Activated CD8-positive, alpha-beta memory T cell treated with anti-CD3 and anti-CD28 coated beads for 36 hours (primary cell): ENCODE data around the gene UCK1. TPM values are rescaled to one million over a fixed set of nuclear protein-coding genes. Genes with fewer than 3 reads are reported as not detected.
"Not testable (repeated sequence)": the region's sequence is repeated elsewhere in the genome, so short reads cannot be mapped to it uniquely, and the experiment has no call there.

ENCODE experiments used
- CTCF ChIA-PET: fragments of 350-600 bp; sonication (Branson Sonifier 250); formaldehyde crosslinking; loops from one replicate; lab custom pipeline; 2021; ENCODE audit warnings: antibody characterized with exemption; lab: Charles Lee
- POLR2A ChIA-PET: fragments of 350-600 bp; sonication (Branson Sonifier 250); formaldehyde crosslinking; loops from one replicate; lab custom pipeline; 2021; ENCODE audit warnings: antibody characterized with exemption; lab: Charles Lee
- total RNA-seq, 2 experiments: library from RNA; stranded (reverse); gene quantifications; one replicate each; pipeline ENCODE4 v1.2.3, GENCODE V29; 2021

The UCK1 gene
- total RNA-seq, 2 experiments from 2014 or later: 22.8 to 24.3 TPM

DNA sequence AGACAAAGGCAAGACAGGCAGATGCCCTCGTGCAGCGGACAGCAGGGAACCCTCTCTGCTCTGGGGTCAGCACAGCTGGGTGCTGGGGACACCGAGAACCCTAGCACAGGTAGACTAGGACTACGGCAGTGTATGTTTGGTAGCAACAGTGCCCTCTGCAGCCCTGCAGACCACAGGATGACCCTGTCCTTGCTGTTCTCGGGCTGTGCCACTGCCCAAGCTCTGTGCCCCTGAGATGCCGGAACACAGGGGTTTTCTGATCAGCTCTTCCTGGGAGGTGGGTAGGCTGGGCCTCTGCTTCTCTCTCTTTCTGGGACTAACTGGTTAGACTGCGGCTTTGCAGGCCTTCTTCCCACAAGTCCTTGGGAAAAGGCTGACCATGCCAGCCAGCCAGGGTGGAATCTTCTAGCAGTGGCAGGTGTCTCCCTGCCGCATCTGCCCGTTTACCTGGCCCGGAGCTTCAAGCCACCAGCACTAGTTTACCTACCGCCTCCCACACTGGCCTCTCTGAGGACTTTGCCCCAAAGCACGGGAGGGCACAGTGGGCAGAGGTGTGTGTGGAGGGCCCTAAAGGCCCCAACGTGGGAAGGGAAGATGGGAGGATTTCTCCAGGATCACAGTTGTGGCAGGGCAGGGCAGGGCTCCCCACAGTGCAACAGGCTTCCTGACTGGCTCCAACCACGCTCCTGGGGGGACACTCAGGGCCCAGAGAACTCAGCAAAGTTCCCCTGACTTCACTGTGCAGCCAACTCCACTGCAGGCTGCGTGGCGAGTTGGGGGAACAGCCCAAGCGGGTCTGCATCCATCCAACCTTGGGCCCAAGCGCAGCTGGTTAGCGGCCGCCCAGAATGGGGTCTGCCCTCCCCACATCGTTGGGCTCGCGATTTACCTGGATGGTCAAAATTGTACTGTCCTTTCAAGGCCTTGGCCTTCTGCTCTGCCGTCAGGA lies 1.2 kb downstream of the UCK1 start:
- CTCF ChIA-PET: no interaction called here
- POLR2A ChIA-PET: no interaction called here

DNA sequence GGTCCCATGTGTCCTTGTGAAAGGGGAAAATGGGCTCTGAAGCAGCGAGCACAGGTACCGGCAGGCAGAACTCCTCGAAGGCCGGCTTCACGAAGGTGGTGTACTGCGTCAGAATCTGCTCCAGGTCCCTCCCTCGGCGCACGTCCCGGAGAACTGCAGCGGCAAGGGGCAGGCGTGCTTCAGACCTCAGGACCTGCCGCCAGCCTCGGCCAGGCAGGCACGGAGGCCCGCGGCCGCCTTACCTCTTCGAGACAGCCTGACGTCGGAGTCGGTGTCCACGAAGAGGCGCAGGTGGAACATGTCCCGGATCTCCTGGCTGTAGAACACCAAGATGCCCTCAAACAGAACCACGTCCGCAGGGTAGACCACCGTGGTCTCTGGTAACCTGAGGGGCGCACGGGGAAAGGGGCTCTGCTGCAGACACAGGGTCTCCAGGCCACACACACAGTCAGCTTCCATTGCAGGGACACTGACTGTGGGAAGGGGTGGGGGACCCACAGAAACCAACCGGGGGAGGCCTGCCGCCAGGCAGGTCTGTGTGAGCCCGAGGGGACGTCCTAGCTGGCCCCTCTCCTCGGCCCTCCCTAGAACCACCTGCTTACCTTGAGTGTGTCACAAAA lies 2.1 kb downstream of the UCK1 start:
- CTCF ChIA-PET: no interaction called here

DNA sequence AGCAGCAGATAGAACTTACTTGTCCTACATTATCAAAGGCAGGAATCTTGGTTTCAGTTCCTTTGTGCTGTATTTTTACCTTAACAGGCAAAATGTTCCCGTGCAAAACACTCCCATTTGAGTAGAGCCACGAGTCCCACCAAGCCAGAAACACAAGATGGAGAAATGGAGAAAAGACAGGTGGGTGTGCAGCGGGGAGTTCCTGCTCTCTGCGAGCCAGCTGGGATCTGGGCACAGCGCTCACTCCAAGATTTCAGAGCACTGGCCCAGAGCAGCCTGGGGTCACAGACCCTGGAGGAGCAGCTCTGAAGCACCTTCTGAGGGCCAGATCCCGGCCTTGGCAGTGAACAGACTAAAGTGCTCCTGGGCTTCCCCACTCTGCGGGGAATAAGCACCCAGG lies 2.9 kb downstream of the UCK1 start:
- CTCF ChIA-PET: no interaction called here
- POLR2A ChIA-PET: interaction anchor here (0.7 kb wide), 1 partner anchor 162 kb away, joined by 6 read pairs; no protein-coding TSS in a partner anchor

More for the DNA sequence above, 2.1 kb downstream of the UCK1 start:
- POLR2A ChIA-PET: no interaction called here

DNA sequence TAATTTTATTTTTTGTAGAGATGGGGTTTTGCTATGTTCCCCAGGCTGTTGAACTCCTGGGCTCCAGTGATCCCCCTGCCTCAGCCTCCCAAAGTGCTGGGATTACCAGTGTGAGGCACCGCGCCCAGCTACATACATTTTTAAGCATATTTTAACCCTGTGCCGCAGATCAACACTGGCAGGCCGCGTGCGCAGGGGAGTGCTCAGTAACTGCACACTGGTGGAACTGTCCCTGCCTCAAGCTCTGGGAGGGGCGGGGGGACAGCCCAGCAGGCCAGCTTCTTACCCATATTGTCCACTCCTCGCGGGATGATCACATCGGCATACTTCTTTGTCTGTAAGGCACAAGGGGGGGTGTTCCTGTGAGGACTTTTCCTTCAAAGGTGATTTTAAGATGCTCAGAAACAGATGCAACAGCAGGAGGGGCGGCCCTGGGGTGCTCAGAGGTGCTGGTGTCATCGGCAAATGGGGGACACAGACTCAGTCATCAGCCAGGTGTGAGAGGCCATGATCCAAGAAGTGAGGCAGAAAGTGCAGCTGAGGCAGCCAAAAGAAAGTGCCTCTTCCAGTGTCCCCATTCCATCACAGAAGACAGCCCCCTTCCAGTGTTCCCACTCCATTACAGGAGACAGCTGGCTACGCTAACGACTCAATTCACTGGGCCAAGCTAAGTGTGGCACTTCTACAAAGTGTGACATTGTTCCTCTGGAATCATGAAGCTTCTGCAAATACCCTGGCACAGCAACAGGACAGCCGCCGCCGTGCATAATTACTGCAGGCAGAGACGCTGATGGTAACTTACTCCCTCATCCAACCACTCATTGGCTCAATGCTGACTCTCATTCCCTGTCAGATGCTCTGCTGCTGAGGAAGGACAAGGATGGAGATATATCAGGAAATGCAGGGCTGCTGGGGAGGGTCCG lies 5.2 kb downstream of the UCK1 start:
- POLR2A ChIA-PET: interaction anchor here (0.6 kb wide), 1 partner anchor 191 kb away, joined by 5 read pairs; no protein-coding TSS in a partner anchor
- CTCF ChIA-PET: interaction anchor here (0.6 kb wide), 1 partner anchor 387 kb away, joined by 4 read pairs; no protein-coding TSS in a partner anchor

DNA sequence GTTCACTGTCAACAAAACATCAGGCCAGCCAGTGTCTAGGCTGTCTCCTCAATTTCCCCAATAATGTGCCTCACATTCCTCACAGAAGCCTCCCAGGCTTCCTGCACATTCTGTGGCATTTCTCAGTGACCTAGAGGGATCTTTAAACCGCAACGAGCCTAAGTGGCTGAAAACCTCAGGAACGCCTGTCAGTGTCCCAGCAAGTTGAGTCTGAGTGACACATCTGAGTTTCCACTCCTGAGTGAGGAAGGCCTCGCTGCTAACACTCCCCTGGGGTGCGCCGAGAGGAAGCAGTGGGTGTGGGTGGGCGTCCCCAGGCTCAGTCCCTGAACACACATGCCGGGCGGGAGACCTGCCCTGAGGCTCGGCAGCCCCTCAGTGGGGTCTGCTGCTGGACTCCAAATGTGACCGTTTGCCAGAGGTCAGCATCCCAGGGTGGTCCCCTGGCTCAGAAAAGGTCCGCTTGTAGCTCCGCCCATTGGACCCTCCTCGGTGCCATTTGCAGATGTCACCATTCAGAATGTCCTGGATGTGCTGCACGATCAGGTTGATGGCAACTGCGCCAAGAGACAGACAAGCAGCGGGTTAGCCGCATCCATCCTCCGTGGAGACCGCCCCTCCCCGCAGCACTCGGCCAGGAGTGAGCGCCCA lies 6.3 kb downstream of the UCK1 start:
- ChIA-PET CTCF (no interaction called here), POLR2A (no interaction called here)

DNA sequence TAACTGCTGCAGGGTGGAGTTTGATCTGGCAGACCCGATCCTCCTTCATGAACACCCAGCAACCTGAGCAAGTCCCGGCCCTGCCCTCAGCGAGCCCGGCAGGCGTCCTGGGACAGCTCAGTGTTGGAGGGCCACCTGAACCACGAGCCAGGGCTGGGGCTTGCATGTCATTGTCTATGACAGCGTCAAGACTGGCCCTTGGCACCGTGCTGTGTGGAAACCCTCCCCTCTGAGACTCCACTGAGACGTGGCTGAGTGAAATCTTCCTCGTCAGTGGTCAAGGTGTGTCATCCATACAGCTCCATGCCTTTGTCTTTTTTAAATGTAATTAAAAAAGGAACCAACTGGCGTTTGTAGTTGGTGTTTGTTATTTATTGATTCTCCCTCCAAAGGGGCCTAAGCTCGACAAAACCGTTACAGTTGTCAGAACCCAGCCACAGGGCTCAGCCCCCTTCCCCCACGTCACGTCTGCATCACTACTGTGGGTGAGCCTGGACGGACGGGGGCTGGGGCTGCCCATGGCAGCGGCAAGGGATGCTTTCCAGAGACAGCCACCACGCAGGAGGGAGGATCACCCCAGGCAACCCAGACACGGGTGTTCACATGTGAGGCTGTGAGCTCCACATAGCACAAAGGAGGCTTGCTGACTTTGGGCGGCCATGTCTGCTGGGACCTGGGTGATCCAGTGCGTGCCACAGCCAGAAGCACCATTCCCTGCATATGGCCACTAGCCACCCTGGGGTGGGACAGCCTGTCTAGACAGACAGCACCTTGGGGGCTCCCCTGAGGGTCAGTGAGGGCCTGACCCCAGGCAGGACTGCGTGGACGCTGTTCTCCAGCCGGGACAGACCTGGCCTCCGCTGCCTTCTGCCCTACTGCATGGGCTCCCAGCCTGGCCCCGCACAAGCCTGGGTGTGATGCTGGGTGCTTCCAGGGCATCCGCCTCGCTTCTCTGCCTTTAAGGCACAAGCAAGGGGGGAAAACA lies 7.3 kb downstream of the UCK1 start:
- ChIA-PET POLR2A (interaction anchor here (0.5 kb wide), 1 partner anchor 603 kb away, joined by 3 read pairs; no protein-coding TSS in a partner anchor), CTCF (interaction anchor here (1.2 kb wide), 1 partner anchor 36 kb away, joined by 3 read pairs; no protein-coding TSS in a partner anchor)

DNA sequence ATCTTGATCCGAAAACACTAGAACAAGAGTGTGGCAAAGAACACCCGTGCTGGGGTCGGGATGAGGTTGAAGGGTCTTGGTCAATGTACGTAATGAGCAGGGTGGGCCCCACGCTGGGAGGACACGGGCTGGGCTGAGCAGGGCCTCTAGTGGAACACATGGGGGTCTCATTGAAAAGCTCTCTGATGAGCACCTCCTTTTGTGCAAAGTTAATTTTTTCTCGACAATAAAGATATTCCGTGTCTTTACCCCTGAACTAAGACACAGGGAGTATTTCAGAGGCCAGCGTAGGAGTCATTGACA lies 8.0 kb downstream of the UCK1 start:
- CTCF ChIA-PET: interaction anchor here (1.2 kb wide), 1 partner anchor 37 kb away, joined by 3 read pairs; no protein-coding TSS in a partner anchor
- POLR2A ChIA-PET: interaction anchor here (0.5 kb wide), 1 partner anchor 604 kb away, joined by 3 read pairs; no protein-coding TSS in a partner anchor

DNA sequence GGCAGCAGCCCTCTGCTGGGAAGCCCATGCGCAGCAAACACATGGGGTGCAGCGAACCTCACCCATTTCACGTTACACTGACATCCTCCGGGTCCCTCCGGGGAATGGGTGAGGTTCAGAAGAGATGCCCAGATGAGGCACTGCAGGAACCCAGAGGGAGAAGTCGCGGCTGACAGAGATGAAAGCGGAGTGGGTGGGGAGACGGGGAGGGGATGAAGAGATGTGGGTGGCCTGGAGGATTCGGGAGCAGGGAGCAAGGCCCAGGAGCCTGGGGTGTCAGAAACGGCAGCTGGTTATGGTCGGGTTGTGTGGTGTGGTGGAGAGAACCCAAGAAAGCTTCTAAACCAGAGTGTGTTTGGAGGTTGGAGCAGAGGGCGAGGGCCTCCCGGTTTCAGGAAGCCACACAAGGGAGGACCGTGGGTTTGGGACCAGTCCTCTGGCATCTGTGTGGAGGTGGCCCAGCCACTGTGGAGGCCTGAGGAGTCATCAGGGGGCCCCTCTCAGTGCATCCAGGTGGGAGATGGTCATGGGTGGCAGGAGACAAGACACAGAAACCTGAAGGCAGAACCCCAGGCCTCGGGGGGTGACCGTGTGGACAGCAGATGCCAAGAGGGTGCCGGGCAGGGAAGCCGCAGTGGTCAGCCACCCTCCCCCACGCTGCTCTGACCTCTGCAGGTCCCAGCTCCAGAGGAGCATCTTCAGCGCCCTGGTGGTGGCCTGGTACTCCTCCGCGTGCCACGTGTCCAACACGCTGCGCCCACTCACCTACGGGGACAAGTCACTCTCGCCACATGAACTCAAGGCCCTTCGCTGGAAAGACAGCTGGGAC lies 8.6 kb downstream of the UCK1 start:
- ChIA-PET CTCF (interaction anchor here (1.2 kb wide), 1 partner anchor 37 kb away, joined by 3 read pairs; no protein-coding TSS in a partner anchor), POLR2A (no interaction called here)

DNA sequence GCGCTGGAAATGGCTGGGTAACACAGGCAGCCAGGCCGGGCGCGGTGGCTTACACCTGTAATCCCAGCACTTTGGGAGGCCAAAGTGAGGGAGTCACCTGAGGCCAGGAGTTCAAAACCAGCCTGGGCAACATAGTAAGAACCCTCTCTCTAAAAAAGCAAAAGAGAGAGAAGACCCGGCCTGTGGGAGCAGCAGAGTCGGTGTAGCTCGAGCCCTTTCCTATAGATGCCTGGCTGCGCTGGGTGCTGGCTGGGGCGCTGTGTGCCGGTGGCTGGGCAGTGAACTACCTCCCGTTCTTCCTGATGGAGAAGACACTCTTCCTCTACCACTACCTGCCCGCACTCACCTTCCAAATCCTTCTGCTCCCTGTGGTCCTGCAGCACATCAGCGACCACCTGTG lies 9.2 kb downstream of the UCK1 start:
- ChIA-PET POLR2A (no interaction called here), CTCF (no interaction called here)

DNA sequence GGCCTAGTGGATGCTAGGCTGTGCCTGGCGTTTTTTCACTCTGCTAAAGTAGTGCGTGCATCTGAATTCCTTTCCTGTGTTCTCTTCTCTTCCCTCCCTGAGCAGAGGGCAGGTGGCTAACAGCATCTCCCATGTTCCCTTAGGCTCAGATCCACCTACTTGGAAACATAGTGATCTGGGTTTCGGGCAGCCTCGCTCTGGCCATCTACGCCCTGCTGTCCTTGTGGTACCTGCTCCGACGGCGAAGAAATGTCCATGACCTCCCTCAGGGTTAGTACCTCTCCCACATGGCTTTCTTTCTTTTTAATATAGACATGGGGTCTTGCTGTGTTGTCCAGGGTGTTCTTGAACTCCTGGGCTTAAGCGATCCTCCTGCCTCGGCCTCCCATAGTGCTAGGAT lies 9.9 kb downstream of the UCK1 start:
- ChIA-PET CTCF (no interaction called here), POLR2A (no interaction called here)

DNA sequence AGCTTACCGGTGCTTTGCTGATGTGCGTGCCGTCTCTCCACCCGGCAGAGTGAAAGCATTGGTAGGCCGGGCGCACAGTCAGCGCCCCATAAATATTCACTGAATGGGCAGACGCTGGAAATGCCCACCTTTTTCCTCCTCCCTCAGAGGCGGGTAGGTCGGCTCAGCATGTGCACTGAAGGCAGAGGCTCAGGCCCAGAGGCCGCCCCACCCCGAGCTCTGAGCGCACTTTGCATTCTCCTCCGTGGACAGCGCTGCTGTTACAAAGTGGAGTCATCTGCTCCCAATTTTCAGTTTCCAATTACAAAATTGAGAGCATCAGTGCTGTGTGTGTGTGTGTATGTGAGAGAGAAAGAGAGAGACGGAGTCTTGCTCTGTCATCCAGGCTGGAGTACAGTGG lies 10.6 kb downstream of the UCK1 start:
- ChIA-PET CTCF (no interaction called here), POLR2A (no interaction called here)

DNA sequence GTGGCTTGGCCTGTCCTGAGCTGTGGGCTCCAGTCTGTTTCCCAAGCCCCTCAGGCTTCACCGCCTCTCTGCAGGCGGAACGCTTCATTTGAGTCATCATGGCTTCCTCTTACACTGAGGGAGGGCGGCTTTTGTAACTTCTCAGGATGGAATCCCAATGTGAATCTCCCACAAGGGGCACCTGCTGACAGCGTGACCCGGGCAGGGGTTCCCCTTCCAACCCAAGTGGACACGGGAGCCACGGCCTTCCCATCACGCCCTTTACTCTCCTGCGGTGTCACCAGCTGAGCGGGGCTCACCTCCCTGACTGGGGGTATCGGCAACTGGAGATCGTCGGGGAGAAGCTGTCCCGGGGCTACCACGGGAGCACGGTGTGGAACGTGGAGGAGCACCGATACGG lies 12.5 kb downstream of the UCK1 start:
- ChIA-PET POLR2A (no interaction called here), CTCF (no interaction called here)

DNA sequence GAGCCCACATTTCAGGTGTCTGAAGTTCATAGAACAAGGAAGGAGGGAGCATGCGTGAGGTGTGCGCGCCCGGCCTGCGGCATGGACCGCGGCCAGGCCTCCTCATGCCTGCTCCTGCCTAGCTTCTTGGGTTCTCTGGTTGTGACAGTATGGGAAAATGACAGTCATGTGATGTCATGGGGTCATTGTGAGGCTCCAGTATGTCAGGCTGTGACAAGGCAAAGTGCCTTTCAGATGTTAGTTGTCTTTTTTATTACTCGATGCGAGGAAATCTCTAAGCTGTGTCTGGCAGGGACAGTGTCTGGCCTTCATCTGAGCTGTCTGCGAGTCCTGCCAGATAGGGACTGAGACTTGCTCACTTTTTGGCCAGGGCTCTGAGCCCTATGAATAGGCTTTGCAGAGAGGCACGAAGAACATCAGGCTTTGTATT lies 13.3 kb downstream of the UCK1 start:
- ChIA-PET CTCF (interaction anchor here (1.7 kb wide), 1 partner anchor 14 kb away, joined by 4 read pairs; no protein-coding TSS in a partner anchor), POLR2A (no interaction called here)

DNA sequence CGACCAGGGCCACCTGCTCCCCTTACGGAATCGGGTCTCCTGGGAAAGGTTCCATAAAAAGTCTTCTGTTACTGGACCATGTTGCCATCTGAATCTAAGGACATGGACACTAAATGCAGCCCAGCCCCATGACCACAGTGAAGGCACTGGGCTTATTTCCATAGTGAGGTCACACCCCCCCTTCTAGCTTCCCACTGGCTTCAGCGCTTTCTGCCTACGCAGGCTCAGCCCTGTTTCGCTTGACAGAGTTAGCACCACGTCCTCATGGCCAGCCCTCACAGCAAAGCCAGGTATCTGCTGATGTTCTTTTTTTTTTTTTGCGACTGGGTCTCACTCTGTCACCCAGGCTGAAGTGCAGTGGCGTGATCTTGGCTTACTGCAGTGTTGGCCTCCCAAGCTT lies 14.1 kb downstream of the UCK1 start:
- POLR2A ChIA-PET: no interaction called here

DNA sequence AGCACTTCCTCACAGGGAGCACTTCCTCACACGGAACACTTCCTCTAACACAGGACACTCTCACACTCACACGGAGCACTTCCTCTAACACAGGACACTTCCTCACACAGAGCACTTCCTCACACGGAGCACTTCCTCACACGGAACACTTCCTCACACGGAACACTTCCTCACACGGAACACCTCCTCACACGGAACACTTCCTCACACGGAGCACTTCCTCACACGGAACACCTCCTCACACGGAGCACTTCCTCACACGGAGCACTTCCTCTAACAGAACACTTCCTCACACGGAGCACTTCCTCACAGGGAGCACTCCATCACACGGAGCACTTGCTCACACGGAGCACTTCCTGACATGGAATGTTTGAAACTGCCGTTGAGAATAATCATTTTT lies 15.0 kb downstream of the UCK1 start:
- ChIA-PET CTCF (no interaction called here), POLR2A (no interaction called here)

More for the DNA sequence above, 14.1 kb downstream of the UCK1 start:
- CTCF ChIA-PET: interaction anchor here (0.7 to 1.7 kb wide), 2 partner anchors 14 to 16 kb away, joined by 3 to 4 read pairs; no protein-coding TSS in a partner anchor

DNA sequence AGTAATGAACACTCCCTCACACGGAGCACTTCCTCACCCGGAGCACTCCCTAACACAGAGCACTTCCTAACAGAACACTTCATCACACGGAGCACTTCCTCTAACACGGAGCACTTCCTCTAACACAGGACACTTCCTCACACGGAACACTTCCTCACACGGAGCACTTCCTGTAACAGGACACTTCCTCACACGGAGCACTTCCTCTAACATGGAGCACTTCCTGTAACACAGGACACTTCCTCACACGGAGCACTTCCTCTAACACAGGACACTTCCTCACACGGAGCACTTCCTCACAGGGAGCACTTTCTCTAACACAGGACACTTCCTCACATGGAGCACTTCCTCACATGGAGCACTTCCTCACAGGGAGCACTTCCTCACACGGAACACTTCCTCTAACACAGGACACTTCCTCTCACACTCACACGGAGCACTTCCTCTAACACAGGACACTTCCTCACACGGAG lies 15.5 kb downstream of the UCK1 start:
- CTCF ChIA-PET, POLR2A ChIA-PET: not testable (repeated sequence)

DNA sequence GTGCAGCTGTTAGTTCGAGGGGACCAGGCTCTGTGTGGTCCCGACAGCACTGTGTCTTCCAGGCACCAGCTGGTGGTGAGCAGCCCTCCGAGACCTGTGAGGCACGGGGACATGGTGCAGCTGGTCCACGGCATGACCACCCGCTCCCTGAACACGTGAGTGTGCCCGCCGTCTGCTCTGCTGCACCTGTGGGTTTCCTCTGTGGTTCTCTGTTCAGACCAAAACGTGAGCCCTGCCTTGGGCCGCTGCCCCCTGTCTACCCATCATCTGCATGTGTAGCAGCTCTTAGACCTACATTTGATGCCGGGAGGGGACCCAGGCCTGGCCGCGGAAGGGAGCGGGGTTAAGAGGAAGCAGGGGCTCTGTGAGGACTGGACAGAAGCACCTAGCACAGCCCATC lies 17.9 kb downstream of the UCK1 start:
- ChIA-PET CTCF (no interaction called here), POLR2A (no interaction called here)
